H1 (cell line): ENCODE results near the gene CMTM3. TPM values are rescaled to one million over a fixed set of nuclear protein-coding genes. Genes with fewer than 3 reads are reported as not detected.

Source experiments
- CTCF ChIA-PET: fragments of 300-600 bp; sonication (Branson Sonifier 250); formaldehyde crosslinking; loops from one replicate; lab custom pipeline; 2021; ENCODE audit not compliant: partially characterized antibody; lab: Charles Lee
- POLR2A ChIA-PET: fragments of 300-600 bp; sonication (Branson Sonifier 250); formaldehyde crosslinking; loops from one replicate; lab custom pipeline; 2021; ENCODE audit warnings: inconsistent platforms; ENCODE audit not compliant: partially characterized antibody; lab: Charles Lee
- DNase-seq, 2 experiments: peaks; one replicate each; pipeline versions ENCODE4 v3.0.0 to v3.0.0-alpha.2; 2010 to 2022; ENCODE audit warnings: low spot score in 2 of 2, low read depth in 1 of 2, mixed read lengths in 1 of 2
- FAIRE-seq: peaks from 2 replicates; lab custom pipeline; 2011; peaks lifted over from hg19 to GRCh38; lab: Jason Lieb, UNC
- H2AFZ ChIP-seq: 2 replicates; pipeline ENCODE4 v1.8.1; 2012; ENCODE audit warnings: low read length, inconsistent platforms
- H2AK5ac ChIP-seq: 2 replicates; pipeline ENCODE4 v1.6.1; 2013; ENCODE audit warnings: low read depth, low read length
- H2BK120ac ChIP-seq: replicated peaks from 2 replicates; pipeline ENCODE3; 2013; ENCODE audit warnings: low read depth, low read length, inconsistent platforms
- H2BK12ac ChIP-seq: 2 replicates; pipeline ENCODE4 v1.6.1; 2013; ENCODE audit warnings: low read depth, low read length
- H2BK15ac ChIP-seq: 2 replicates; pipeline ENCODE4 v1.6.1; 2013; ENCODE audit warnings: low read length
- H2BK20ac ChIP-seq: 2 replicates; pipeline ENCODE4 v1.6.1; 2013; ENCODE audit warnings: low read length
- H2BK5ac ChIP-seq: 2 replicates; pipeline ENCODE4 v1.6.1; 2013; ENCODE audit warnings: low read depth, low read length
- H3K14ac ChIP-seq: 2 replicates; pipeline ENCODE4 v1.6.1; 2013; ENCODE audit warnings: inconsistent platforms; ENCODE audit not compliant: insufficient read length
- H3K18ac ChIP-seq: 2 replicates; pipeline ENCODE4 v1.6.1; 2013; ENCODE audit warnings: low read length; ENCODE audit errors: extremely low read depth
- H3K23ac ChIP-seq: 2 replicates; pipeline ENCODE4 v1.6.1; 2013; ENCODE audit warnings: inconsistent platforms; ENCODE audit not compliant: insufficient read length
- H3K23me2 ChIP-seq: 2 replicates; pipeline ENCODE4 v1.6.1; 2013; ENCODE audit warnings: low read depth, low read length
- H3K27ac ChIP-seq: 2 replicates; pipeline ENCODE4 v1.6.1; 2011; ENCODE audit warnings: low read depth, low read length, inconsistent platforms
- H3K27me3 ChIP-seq, 4 experiments: replicated peaks in 1 of 4; 1 replicate in 1 of 4; 2 replicates in 3 of 4; pipeline versions ENCODE4 v1.6.1 to v1.8.1; 2011 to 2013; ENCODE audit warnings: low read length in 3 of 4, mild to moderate bottlenecking in 3 of 4, inconsistent platforms in 2 of 4, mixed read lengths in 2 of 4, moderate library complexity in 1 of 4; ENCODE audit not compliant: control insufficient read depth in 3 of 4, insufficient read depth in 3 of 4; ENCODE audit errors: extremely low read depth in 1 of 4
- H3K36me3 ChIP-seq, 4 experiments: 2 replicates each; pipeline versions ENCODE4 v1.6.1 to v1.8.1; 2011 to 2013; ENCODE audit warnings: mild to moderate bottlenecking in 4 of 4, low read length in 3 of 4, moderate library complexity in 2 of 4, control low read depth in 1 of 4, inconsistent platforms in 1 of 4; ENCODE audit not compliant: insufficient read depth in 4 of 4, control insufficient read depth in 2 of 4
- H3K4ac ChIP-seq: replicated peaks from 2 replicates; pipeline ENCODE3; 2013; ENCODE audit warnings: low read length, low read depth, mixed read lengths, inconsistent platforms; ENCODE audit not compliant: insufficient read length
- H3K4me1 ChIP-seq, 4 experiments: replicated peaks in 1 of 4; 1 replicate in 1 of 4; 2 replicates in 3 of 4; pipeline versions ENCODE4 v1.6.1 to v1.8.1; 2011 to 2013; ENCODE audit warnings: low read length in 3 of 4, inconsistent platforms in 2 of 4, mixed read lengths in 1 of 4; ENCODE audit not compliant: insufficient read depth in 4 of 4, control insufficient read depth in 3 of 4
- H3K4me2 ChIP-seq, 2 experiments: 2 replicates each; pipeline versions ENCODE4 v1.6.1 to v1.8.1; 2011 to 2013; ENCODE audit warnings: low read depth in 2 of 2, low read length in 2 of 2, control low read depth in 1 of 2, inconsistent platforms in 1 of 2, mild to moderate bottlenecking in 1 of 2; ENCODE audit not compliant: insufficient read depth in 1 of 2
- H3K4me3 ChIP-seq, 4 experiments: fragments of 200-600, 300-600 bp in 1 of 4; sonication (generic), shearing (Covaris generic), sonication (Bioruptor Twin) in 1 of 4; 2 replicates each; pipeline versions ENCODE4 v1.5.1 to v1.8.1; 2011 to 2016; ENCODE audit warnings: low read length in 4 of 4, low read depth in 3 of 4, control low read depth in 2 of 4, inconsistent platforms in 2 of 4, mild to moderate bottlenecking in 2 of 4, mixed read lengths in 1 of 4, moderate library complexity in 1 of 4; ENCODE audit not compliant: insufficient read depth in 2 of 4; ENCODE audit errors: extremely low read depth in 1 of 4
- H3K56ac ChIP-seq: replicated peaks from 2 replicates; pipeline ENCODE3; 2013; ENCODE audit warnings: low read depth, mild to moderate bottlenecking, mixed read lengths, low read length, inconsistent platforms; ENCODE audit not compliant: insufficient read length
- H3K79me1 ChIP-seq: 2 replicates; pipeline ENCODE4 v1.6.1; 2013; ENCODE audit warnings: low read depth, low read length, control low read depth
- H3K79me2 ChIP-seq, 2 experiments: 2 replicates each; pipeline versions ENCODE4 v1.6.1 to v1.8.1; 2012 to 2013; ENCODE audit warnings: low read length in 2 of 2, mild to moderate bottlenecking in 2 of 2, inconsistent platforms in 1 of 2; ENCODE audit not compliant: insufficient read depth in 2 of 2, control insufficient read depth in 1 of 2
- H3K9ac ChIP-seq, 4 experiments: replicated peaks in 1 of 4; 1 replicate in 1 of 4; 2 replicates in 3 of 4; pipeline versions ENCODE4 v1.6.1 to v1.8.1; 2011 to 2013; ENCODE audit warnings: low read depth in 3 of 4, low read length in 3 of 4, control low read depth in 2 of 4, mild to moderate bottlenecking in 2 of 4, moderate library complexity in 2 of 4, inconsistent platforms in 1 of 4; ENCODE audit errors: extremely low read depth in 1 of 4
- H3K9me3 ChIP-seq, 2 experiments: 2 replicates each; pipeline versions ENCODE4 v1.6.1 to v1.8.1; 2012 to 2013; ENCODE audit warnings: mild to moderate bottlenecking in 2 of 2, moderate library complexity in 2 of 2, control low read depth in 1 of 2, inconsistent platforms in 1 of 2, low read depth in 1 of 2, low read length in 1 of 2, mixed read lengths in 1 of 2; ENCODE audit not compliant: insufficient read depth in 2 of 2
- H4K20me1 ChIP-seq, 2 experiments: replicated peaks in 1 of 2; 2 replicates each; pipeline versions ENCODE3 to v1.8.1; 2011 to 2013; ENCODE audit warnings: inconsistent platforms in 2 of 2, low read length in 2 of 2, mild to moderate bottlenecking in 1 of 2; ENCODE audit not compliant: insufficient read depth in 2 of 2, control insufficient read depth in 1 of 2
- H4K5ac ChIP-seq: 2 replicates; pipeline ENCODE4 v1.6.1; 2013; ENCODE audit warnings: low read length, low read depth, mixed read lengths, inconsistent platforms; ENCODE audit not compliant: insufficient read length
- H4K8ac ChIP-seq: 2 replicates; pipeline ENCODE4 v1.8.0; 2013; ENCODE audit warnings: mild to moderate bottlenecking, moderate library complexity, low read length, inconsistent platforms; ENCODE audit not compliant: insufficient read depth; ENCODE audit errors: extremely low read depth
- H4K91ac ChIP-seq: replicated peaks from 2 replicates; pipeline ENCODE3; 2013; ENCODE audit warnings: low read length, mixed read lengths, inconsistent platforms; ENCODE audit not compliant: insufficient read length
- WGBS, 2 experiments: shearing (Covaris generic) in 1 of 2; methylation state at CpG; one replicate each; pipeline versions ENCODE4 v1.1.6 to v1.1.7; 2013 to 2015; ENCODE audit warnings: low lambda C conversion rate in 2 of 2, mixed read lengths in 2 of 2, inconsistent platforms in 1 of 2, low coverage in 1 of 2, missing lambda C conversion rate in 1 of 2; ENCODE audit not compliant: insufficient replicate concordance in 2 of 2, insufficient coverage in 1 of 2, insufficient read length in 1 of 2; ENCODE audit errors: extremely low coverage in 1 of 2, missing lambda C conversion rate in 1 of 2; 5-methylcytosine and 5-hydroxymethylcytosine counted together
- polyA plus RNA-seq, 7 experiments: library from polyadenylated mRNA; depleted of rRNA in 3 of 7; stranded (reverse) in 5 of 7; unstranded in 2 of 7; fragments of >200 nt in 5 of 7; fragments of 200-250 nt in 2 of 7; gene quantifications; 1 replicate in 5 of 7; 2 replicates in 1 of 7; 4 replicates in 1 of 7; pipeline versions ENCODE4 v1.2.1 to v1.2.3, GENCODE V29; 2011 to 2013; ENCODE audit warnings: missing spikeins in 2 of 7, mixed read lengths in 2 of 7
- total RNA-seq: library from RNA; stranded (reverse); fragmentation: NEBNext Ultra II Directional; extraction: Animal tissue kit (Norgen Biotek cat#: 25700); gene quantifications from 2 replicates; pipeline ENCODE4 v1.2.1, GENCODE V29; 2021

Gene CMTM3
- total and polyA plus RNA-seq, 2 of the 8 experiments (the other 6 are each of a cell fraction or from before 2014, with no cell fraction given): 24.7 to 24.8 TPM

DNA sequence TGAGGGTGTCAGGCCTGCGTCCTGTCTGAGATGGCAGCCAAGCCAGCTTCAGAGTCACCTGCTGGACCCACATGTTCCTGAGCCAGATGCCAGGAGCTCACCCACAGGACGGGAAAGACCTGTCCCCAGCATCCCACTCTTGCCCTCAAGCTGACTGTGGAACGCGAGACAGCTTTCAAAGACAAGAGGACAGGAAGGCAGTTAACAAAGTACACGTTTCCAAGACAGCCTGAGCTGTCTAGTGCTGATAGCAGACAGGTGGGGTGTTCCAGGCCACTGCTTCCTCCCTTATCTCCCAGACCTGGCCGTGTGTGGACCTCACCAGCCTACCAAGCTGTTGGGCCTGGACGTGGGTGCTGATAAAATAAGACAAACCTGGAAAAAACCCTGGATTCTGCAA is 13.2 kb downstream of the CMTM3 start:
- Histone ChIP-seq H3K79me2 (no peaks in the 10 kb centered on the region), H3K9me3 (peaks cover 0 to 7% of the 10 kb centered on the region in 2 experiments; a peak in 1 of 4 replicates), H3K4me3 (no peak overlapping the region), H4K5ac (no peak overlapping the region), H3K23ac (no peak overlapping the region), H3K27me3 (no peaks in the 10 kb centered on the region), H2BK12ac (no peak overlapping the region), H4K91ac (no peak overlapping the region), H3K4me2 (peak overlapping the region in 1 of 2 experiments; percentile 51; a peak in 1 of 4 replicates), H3K14ac (no peak overlapping the region), H2BK20ac (no peak overlapping the region), H3K56ac (no peak overlapping the region), H3K23me2 (no peaks in the 10 kb centered on the region), H2BK120ac (no peak overlapping the region), H3K4me1 (peaks cover 3 to 12% (median 7%) of the 10 kb centered on the region in 4 experiments), H3K27ac (no peak overlapping the region), H2AFZ (no peak overlapping the region), H3K79me1 (no peaks in the 10 kb centered on the region; the same call in 1 of the 2 replicates), H4K8ac (no peak overlapping the region), H3K9ac (no peak overlapping the region), H3K36me3 (peaks cover 11 to 45% (median 20%) of the 10 kb centered on the region in 4 experiments; a peak in 7 of 8 replicates), H2BK5ac (0 out of 2 replicates have a peak overlapping the region, but pooled peaks have one; percentile 2), H3K4ac (no peak overlapping the region), H4K20me1 (peaks cover 6 to 10% of the 10 kb centered on the region in 2 experiments), H2BK15ac (no peak overlapping the region), H3K18ac (no peak overlapping the region), H2AK5ac (no peak overlapping the region)
- WGBS, 2 experiments: 85% methylated on average over 7 of the region's 7 CpGs; no CpG with 5 or more reads in 1 of the 2 experiments
- CTCF ChIA-PET: interaction anchor here (0.7 to 4.6 kb wide), 10 partner anchors 9 to 113 kb away, joined by 3 to 44 read pairs (median 4); no protein-coding TSS in a partner anchor
- no peak for DNase-seq
- FAIRE-seq: no peak
- POLR2A ChIA-PET: interaction anchor here (0.7 to 1.7 kb wide), 2 partner anchors 9 to 218 kb away, joined by 3 to 6 read pairs; no protein-coding TSS in a partner anchor
